GM13976 (cell line): ENCODE measurements around the gene LRMDA.
"Not testable (repeated sequence)": the region's sequence is repeated elsewhere in the genome, so short reads cannot be mapped to it uniquely, and the experiment has no call there.

Experiments
- DNase-seq: peaks from one replicate; pipeline ENCODE4 v3.0.0; 2012; ENCODE audit warnings: low spot score
- in situ Hi-C: fragments of 300-500 bp; cut with MboI; formaldehyde crosslinking; loops from one replicate; pipeline ENCODE4 v1.12.0; 2022; ENCODE audit warnings: low sequenced_read_pairs, mixed read lengths, inconsistent platforms; ENCODE audit not compliant: unreplicated experiment
- TF ChIP-seq, protein P1 (sequence below): IDR thresholded peaks from 2 replicates; pipeline ENCODE4 v1.5.1; 2012; ENCODE audit warnings: borderline replicate concordance, mild to moderate bottlenecking; ENCODE audit not compliant: insufficient read depth; ENCODE audit errors: extremely low read depth, missing control alignments, control extremely low read depth

LRMDA gene

DNA sequence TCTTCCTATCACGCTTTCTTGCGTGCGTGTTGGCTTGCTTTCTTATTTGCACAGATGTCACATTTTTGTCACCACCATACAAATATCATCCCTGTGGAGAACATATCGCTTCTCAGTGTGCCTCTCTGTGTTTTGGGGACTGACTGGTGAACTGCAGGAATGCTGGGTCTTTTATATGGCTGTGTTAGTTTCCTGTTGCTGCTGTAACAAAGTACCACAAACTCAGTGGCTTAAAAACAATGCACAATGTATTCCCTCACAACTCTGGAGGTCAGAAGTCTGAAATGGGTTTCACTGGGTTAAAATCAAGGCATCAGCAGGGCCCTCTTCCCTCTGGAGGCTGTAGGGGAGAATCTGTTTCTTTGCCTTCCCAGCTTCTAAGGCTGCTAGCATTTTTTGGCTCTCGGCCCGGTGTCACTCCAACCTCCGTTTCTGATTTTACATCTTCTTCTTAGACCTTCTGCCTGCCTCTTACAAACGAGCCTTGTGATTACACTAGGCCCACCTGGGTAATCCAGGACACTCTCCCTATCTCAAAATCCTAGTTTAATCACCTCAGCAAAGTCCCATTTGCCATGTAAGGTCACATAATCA lies 82.0 kb downstream of the LRMDA start:
- DNase-seq: no peak
- TF ChIP-seq, protein P1, sequence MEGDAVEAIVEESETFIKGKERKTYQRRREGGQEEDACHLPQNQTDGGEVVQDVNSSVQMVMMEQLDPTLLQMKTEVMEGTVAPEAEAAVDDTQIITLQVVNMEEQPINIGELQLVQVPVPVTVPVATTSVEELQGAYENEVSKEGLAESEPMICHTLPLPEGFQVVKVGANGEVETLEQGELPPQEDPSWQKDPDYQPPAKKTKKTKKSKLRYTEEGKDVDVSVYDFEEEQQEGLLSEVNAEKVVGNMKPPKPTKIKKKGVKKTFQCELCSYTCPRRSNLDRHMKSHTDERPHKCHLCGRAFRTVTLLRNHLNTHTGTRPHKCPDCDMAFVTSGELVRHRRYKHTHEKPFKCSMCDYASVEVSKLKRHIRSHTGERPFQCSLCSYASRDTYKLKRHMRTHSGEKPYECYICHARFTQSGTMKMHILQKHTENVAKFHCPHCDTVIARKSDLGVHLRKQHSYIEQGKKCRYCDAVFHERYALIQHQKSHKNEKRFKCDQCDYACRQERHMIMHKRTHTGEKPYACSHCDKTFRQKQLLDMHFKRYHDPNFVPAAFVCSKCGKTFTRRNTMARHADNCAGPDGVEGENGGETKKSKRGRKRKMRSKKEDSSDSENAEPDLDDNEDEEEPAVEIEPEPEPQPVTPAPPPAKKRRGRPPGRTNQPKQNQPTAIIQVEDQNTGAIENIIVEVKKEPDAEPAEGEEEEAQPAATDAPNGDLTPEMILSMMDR: no peak
- in situ Hi-C loops: no loop called here

DNA sequence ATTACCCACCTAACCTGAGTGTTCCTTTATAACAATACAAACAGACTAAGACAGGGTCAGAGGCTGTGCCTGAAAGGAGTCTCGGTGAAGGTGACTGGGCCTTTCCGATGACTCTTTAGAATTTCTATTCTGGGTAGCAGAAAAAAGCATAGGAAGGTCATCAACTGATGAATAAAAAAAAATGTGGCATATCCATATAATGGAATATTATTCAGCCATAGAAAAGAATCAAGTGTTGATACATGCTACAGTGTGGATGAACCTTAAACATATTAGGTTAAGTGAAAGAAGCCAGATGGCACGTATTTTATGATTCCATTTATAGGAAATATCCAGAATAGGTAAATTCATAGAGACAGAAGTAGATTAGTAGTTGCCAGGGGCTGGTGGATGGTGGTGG lies 83.4 kb downstream of the LRMDA start:
- TF ChIP-seq, protein P1: no peak
- no peak for DNase-seq

DNA sequence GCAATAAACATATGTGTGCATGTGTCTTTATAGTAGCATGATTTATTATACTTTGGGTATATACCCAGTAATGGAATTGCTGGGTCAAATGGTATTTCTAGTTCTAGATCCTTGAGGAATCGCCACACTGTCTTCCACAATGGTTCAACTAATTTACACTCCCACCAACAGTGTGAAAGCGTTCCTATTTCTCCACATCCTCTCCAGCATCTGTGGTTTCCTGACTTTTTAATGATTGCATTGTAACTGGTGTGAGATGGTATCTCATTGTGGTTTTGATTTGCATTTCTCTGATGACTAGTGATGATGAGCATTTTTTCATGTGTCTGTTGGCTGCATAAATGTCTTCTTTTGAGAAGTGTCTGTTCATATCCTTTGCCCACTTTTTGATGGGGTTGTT lies 84.7 kb downstream of the LRMDA start:
- in situ Hi-C loops, DNase-seq: not testable (repeated sequence)

More for the DNA sequence above, 83.4 kb downstream of the LRMDA start:
- in situ Hi-C loops: no loop called here

DNA sequence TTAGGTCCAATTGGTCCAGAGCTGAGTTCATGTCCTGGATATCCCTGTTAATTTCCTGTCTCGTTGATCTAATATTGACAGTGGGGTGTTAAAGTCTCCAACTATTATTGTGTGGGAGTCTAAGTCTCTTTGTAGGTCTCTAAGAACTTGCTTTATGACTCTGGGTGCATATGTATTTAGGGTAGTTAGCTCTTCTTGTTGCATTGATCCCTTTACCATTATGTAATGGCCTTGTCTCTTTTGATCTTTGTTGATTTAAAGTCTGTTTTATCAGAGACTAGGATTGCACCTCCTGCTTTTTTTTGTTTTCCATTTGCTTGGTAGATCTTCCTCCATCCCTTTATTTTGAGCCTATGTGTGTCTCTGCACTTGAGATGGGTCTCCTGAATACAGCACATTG lies 87.8 kb downstream of the LRMDA start:
- in situ Hi-C loops: not testable (repeated sequence)

DNA sequence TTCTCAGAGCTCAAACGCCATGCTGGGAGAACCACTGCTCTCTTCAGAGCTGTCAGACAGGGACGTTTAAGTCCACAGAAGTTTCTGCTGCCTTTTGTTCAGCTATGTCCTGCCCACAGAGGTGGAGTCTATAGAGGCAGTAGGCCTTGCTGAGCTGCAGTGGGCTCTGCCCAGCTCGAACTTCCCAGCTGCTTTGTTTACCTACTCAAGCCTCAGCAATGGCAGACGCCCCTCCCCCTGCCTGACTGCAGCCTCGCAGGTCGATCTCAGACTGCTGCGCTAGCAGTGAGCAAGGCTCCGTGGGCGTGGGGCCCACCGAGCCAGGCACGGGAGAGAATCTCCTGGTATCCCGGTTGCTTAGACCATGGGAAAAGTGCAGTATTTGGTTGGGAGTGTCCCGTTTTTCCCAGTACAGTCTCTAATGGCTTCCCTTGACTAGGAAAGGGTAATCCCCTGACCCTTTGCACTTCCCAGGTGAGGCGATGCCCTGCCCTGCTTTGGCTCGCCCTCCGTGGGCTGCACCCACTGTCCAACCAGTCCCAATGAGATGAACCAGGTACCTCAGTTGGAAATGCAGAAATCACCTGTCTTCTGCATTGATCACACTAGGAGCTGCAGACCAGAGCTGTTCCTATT lies 89.9 kb downstream of the LRMDA start:
- DNase-seq, in situ Hi-C loops: not testable (repeated sequence)

More for the DNA sequence above, 87.8 kb downstream of the LRMDA start:
- DNase-seq: not testable (repeated sequence)

DNA sequence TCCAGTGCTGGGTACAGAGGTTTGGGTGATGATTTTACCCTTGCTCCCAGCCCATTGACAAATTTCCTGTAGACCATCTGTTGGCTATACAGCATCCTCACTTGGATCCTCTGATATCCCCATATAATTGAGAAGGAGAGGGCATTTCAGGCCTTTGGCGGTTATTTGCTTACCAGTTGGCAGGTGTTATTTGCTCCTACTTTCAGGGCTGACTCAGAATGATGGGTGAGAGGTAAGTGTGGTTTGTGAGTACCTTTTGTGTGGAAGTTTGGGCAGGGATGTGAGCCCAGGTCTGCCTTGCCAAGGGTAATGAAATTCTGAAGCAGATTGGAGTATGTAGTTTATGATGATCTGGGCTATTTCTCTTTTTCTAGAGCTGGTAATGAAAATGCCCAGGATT lies 93.6 kb downstream of the LRMDA start:
- in situ Hi-C loops: no loop called here
- TF ChIP-seq, protein P1: no peak
- no peak for DNase-seq

DNA sequence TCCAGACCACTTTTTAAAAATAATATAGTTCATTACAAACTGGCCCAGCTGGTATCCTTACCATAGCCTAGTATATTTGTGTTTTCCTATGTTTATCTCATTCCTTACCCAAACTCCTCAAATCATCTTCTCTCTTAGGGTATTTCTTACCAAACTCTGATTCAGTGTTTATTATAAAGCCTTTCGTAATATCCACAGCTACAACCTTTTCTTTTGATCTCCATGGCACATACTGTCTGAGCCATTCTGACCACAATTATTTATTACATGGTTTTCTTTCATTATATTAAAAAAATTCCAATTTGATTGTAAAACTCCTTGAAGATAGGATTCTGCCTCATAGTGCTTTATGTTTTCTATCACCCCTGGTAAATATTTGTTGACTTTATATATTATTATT lies 94.2 kb downstream of the LRMDA start:
- TF ChIP-seq, protein P1: no peak
- DNase-seq: no peak
- in situ Hi-C loops: no loop called here

DNA sequence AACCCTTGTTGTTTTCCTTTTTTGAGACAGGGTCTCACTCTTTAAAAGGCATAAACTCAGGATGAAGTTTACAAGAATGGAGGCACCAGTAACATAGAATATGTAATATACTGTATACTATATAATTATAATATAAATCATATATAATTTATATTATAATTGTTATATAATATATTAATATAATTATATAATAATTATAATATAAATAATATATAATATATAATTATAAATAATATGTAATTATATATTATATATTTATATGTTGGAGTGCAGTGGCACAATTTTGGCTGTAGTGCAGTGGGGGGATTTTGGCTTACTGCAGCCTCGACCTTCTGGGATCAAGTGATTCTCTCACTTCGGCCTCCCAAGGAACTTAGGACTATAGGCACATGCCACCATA lies 96.1 kb downstream of the LRMDA start:
- no peak for DNase-seq
- in situ Hi-C loops: no loop called here
- TF ChIP-seq, protein P1: no peak
